Esophagus muscularis mucosa (tissue), 4 donors: Measurements from ENCODE around the gene PCSK6.

Experiments
- EP300 ChIP-seq: sonication (generic); formaldehyde crosslinking; IDR thresholded peaks from one replicate; pipeline ENCODE4 v1.6.1; 2017; ENCODE audit warnings: antibody characterized with exemption
- POLR2A ChIP-seq: fragments of 450-650 bp; IDR thresholded peaks from one replicate; pipeline ENCODE4 v1.6.1; 2017; ENCODE audit warnings: antibody characterized with exemption, moderate library complexity, mild to moderate bottlenecking, low read depth
- POLR2AphosphoS5 ChIP-seq, 2 donors: sonication (generic); formaldehyde crosslinking; IDR thresholded peaks; one replicate each; pipeline ENCODE4 v1.6.1; 2017; ENCODE audit warnings: antibody characterized with exemption in 2 of 2
- TF ChIP-seq, protein P1 (sequence below), 3 experiments: fragments of 200-600 bp in 2 of 3; fragments of 450-650 bp in 1 of 3; sonication (generic) in 2 of 3; IDR thresholded peaks; one replicate each; pipeline ENCODE4 v1.5.1; 2017 to 2019; ENCODE audit warnings: antibody characterized with exemption in 3 of 3, mild to moderate bottlenecking in 2 of 3, moderate library complexity in 1 of 3

DNA sequence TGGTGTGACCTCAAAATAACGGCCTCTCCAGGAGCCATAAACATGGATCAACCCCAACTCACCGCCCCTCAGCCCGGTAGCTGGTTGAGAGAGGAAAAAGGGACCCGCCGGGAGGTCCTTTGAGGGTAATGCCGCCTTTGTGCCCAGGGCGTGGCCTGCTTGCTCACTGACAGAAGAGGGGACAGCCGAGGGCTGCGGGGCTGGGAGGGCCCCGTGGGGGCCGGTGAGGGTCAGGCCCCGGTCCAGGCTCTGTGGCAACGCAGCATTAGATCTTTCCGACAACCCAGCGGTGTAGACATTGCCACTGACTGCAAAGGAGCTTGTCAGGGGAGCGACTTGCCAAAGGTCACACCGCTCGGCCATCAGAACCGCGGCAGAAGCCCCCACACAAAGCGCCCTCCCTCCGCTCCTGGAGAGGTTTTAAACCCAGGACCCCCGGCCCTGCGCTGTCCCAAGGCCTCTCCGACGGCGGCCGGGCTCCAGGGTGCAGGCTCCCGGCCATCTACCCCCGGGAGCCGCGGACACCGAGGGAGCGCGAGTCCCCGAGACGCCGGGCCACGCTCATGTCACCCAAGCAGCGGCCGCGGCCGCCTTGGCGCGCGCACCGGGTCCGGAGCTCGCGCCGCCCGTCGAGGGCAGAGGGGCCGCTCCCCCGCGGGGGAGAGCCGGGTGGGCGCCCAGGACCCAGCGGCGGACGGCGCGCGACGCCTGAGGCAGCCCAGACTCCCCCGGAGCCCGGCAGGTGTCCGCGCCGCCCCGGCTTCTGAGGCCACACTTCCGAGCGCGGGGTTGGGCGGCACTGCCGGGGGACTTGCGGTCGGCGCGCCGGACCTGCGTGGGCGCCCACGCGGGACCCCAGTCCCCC lies 975 bp downstream of the PCSK6 start:
- TF ChIP-seq, protein P1, sequence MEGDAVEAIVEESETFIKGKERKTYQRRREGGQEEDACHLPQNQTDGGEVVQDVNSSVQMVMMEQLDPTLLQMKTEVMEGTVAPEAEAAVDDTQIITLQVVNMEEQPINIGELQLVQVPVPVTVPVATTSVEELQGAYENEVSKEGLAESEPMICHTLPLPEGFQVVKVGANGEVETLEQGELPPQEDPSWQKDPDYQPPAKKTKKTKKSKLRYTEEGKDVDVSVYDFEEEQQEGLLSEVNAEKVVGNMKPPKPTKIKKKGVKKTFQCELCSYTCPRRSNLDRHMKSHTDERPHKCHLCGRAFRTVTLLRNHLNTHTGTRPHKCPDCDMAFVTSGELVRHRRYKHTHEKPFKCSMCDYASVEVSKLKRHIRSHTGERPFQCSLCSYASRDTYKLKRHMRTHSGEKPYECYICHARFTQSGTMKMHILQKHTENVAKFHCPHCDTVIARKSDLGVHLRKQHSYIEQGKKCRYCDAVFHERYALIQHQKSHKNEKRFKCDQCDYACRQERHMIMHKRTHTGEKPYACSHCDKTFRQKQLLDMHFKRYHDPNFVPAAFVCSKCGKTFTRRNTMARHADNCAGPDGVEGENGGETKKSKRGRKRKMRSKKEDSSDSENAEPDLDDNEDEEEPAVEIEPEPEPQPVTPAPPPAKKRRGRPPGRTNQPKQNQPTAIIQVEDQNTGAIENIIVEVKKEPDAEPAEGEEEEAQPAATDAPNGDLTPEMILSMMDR (IDR thresholded peaks at IDR 0.05), result no peak
- no peak for TF ChIP-seq POLR2A
- TF ChIP-seq POLR2AphosphoS5 (IDR thresholded peaks at IDR 0.05), result no peak
- TF ChIP-seq EP300, result no peak
